ENCODE measurements around the gene DDAH1. TPM values are rescaled to one million over a fixed set of nuclear protein-coding genes. Genes with fewer than 3 reads are reported as not detected.
A peak's percentile ranks its signal among the peaks of the same experiment; 100 is the strongest.

The DDAH1 gene
- total and polyA plus RNA-seq, 2 of the 8 experiments (the other 6 are each of a cell fraction or from before 2014, with no cell fraction given), result 22.8 to 54.5 TPM

GRCh38 chr1:85447006-85447943, 17.7 kb downstream of the DDAH1 start:
- WGBS, 2 experiments (ENCODE audit: extremely low coverage in 1 of 2, insufficient coverage in 1 of 2, insufficient read length in 1 of 2, insufficient replicate concordance in 2 of 2, low coverage in 1 of 2, low lambda C conversion rate in 2 of 2, missing lambda C conversion rate in 1 of 2), result 90% methylated on average over 4 of the region's 4 CpGs; no CpG with 5 or more reads in 1 of the 2 experiments
- peaks cover 0 to 15% (median 6%) of the 10 kb centered on the region in 4 experiments; a peak in 4 of 7 replicates for H3K4me1 ChIP-seq (replicated peaks in 1 of 4; ENCODE audit: control insufficient read depth in 3 of 4, insufficient read depth in 4 of 4, low read length in 3 of 4)
- H3K27ac ChIP-seq (ENCODE audit: low read depth, low read length), result no peak overlapping the region
- H4K8ac ChIP-seq (ENCODE audit: extremely low read depth, insufficient read depth, low read length), result no peak overlapping the region
- H3K79me2 ChIP-seq (ENCODE audit: control insufficient read depth in 1 of 2, insufficient read depth in 2 of 2, low read length in 2 of 2), result no peaks in the 10 kb centered on the region
- H4K91ac ChIP-seq (replicated peaks; ENCODE audit: insufficient read length, low read length), result no peak overlapping the region
- H3K4ac ChIP-seq (replicated peaks; ENCODE audit: insufficient read length, low read depth, low read length), result no peak overlapping the region
- H2BK15ac ChIP-seq (ENCODE audit: low read length), result no peak overlapping the region
- H3K4me2 ChIP-seq (ENCODE audit: insufficient read depth in 1 of 2, low read depth in 2 of 2, low read length in 2 of 2), result peak overlapping the region; percentile 7 to 50; a peak in 3 of 4 replicates
- H3K4me3 ChIP-seq (ENCODE audit: extremely low read depth in 1 of 4, insufficient read depth in 2 of 4, low read depth in 3 of 4, low read length in 4 of 4), result no peak overlapping the region
- no peak overlapping the region for H3K9ac ChIP-seq (replicated peaks in 1 of 4; ENCODE audit: extremely low read depth in 1 of 4, low read depth in 3 of 4, low read length in 3 of 4)
- H2BK120ac ChIP-seq (replicated peaks; ENCODE audit: low read depth, low read length), result no peak overlapping the region
- no peak overlapping the region for H2BK20ac ChIP-seq (ENCODE audit: low read length)
- no peak overlapping the region for H3K14ac ChIP-seq (ENCODE audit: insufficient read length)
- no peaks in the 10 kb centered on the region for H4K20me1 ChIP-seq (replicated peaks in 1 of 2; ENCODE audit: control insufficient read depth in 1 of 2, insufficient read depth in 2 of 2, low read length in 2 of 2)
- no peak overlapping the region for H3K18ac ChIP-seq (ENCODE audit: extremely low read depth, low read length)
- H3K56ac ChIP-seq (replicated peaks; ENCODE audit: insufficient read length, low read depth, low read length), result no peak overlapping the region
- H3K23ac ChIP-seq (ENCODE audit: insufficient read length), result no peak overlapping the region
- no peak overlapping the region for H4K5ac ChIP-seq (ENCODE audit: insufficient read length, low read depth, low read length)
- H2BK12ac ChIP-seq (ENCODE audit: low read depth, low read length), result no peak overlapping the region
- H3K23me2 ChIP-seq (ENCODE audit: low read depth, low read length), result no peaks in the 10 kb centered on the region
- no peak overlapping the region for H2AK5ac ChIP-seq (ENCODE audit: low read depth, low read length)
- DNase-seq (ENCODE audit: low read depth in 1 of 2, low spot score in 2 of 2) (no peak), FAIRE-seq (no peak)
- H2AFZ ChIP-seq (ENCODE audit: low read length), result no peak overlapping the region
- H3K79me1 ChIP-seq (ENCODE audit: low read depth, low read length), result peaks cover 2% of the 10 kb centered on the region; the same call in 1 of the 2 replicates
- no peaks in the 10 kb centered on the region for H3K36me3 ChIP-seq (ENCODE audit: control insufficient read depth in 2 of 4, insufficient read depth in 4 of 4, low read length in 3 of 4)
- no peaks in the 10 kb centered on the region for H3K9me3 ChIP-seq (ENCODE audit: insufficient read depth in 2 of 2, low read depth in 1 of 2, low read length in 1 of 2)
- H2BK5ac ChIP-seq (ENCODE audit: low read depth, low read length), result no peak overlapping the region
- ChIA-PET CTCF (ENCODE audit: partially characterized antibody) (interaction anchor here (1.8 kb wide), 1 partner anchor 16 kb away, joined by 6 read pairs; no protein-coding TSS in a partner anchor), POLR2A (ENCODE audit: partially characterized antibody) (interaction anchor here (1.0 to 1.3 kb wide), 2 partner anchors 14 to 16 kb away, joined by 3 to 4 read pairs; no protein-coding TSS in a partner anchor)
- H3K27me3 ChIP-seq (replicated peaks in 1 of 4; ENCODE audit: control insufficient read depth in 3 of 4, extremely low read depth in 1 of 4, insufficient read depth in 3 of 4, low read length in 3 of 4), result no peaks in the 10 kb centered on the region
